Smooth muscle cell (in vitro differentiated cells): ENCODE results near the gene CLMN. TPM values are rescaled to one million over a fixed set of nuclear protein-coding genes. Genes with fewer than 3 reads are reported as not detected.
"Not testable (repeated sequence)": the region's sequence is repeated elsewhere in the genome, so short reads cannot be mapped to it uniquely, and the experiment has no call there.

Experiments used
- DNase-seq: peaks from one replicate; lab custom pipeline; 2025; ENCODE audit not compliant: unreplicated experiment; lab: John Stamatoyannopoulos, UW
- H2AFZ ChIP-seq: fragments of 200-600 bp; sonication (generic); 2 replicates; pipeline ENCODE4 v1.6.0; 2016; ENCODE audit warnings: antibody characterized with exemption, low read depth, mild to moderate bottlenecking
- H3F3A ChIP-seq: fragments of 200-600 bp; sonication (generic); 2 replicates; pipeline ENCODE4 v1.6.0; 2017; ENCODE audit warnings: antibody characterized with exemption, low read depth
- H3K27ac ChIP-seq: fragments of 200-600 bp; sonication (generic); 2 replicates; pipeline ENCODE4 v1.5.1; 2016; ENCODE audit warnings: low read depth, mild to moderate bottlenecking
- H3K27me3 ChIP-seq: fragments of 200-600 bp; sonication (generic); 2 replicates; pipeline ENCODE4 v1.6.1; 2016; ENCODE audit warnings: low read depth, mild to moderate bottlenecking
- H3K36me3 ChIP-seq: fragments of 200-600 bp; sonication (generic); 2 replicates; pipeline ENCODE4 v1.5.1; 2016; ENCODE audit warnings: low read depth
- H3K4me1 ChIP-seq: fragments of 200-600 bp; sonication (generic); 2 replicates; pipeline ENCODE4 v1.5.1; 2016; ENCODE audit warnings: low read depth
- H3K4me2 ChIP-seq: fragments of 200-600 bp; sonication (generic); 2 replicates; pipeline ENCODE4 v1.6.0; 2016; ENCODE audit warnings: mild to moderate bottlenecking
- H3K4me3 ChIP-seq: fragments of 200-600 bp; sonication (generic); 2 replicates; pipeline ENCODE4 v1.5.1; 2016; ENCODE audit warnings: mild to moderate bottlenecking
- H3K79me2 ChIP-seq: fragments of 200-600 bp; sonication (generic); 2 replicates; pipeline ENCODE4 v1.6.0; 2016; ENCODE audit warnings: low read depth, mild to moderate bottlenecking
- H3K9ac ChIP-seq: fragments of 200-600 bp; sonication (generic); 2 replicates; pipeline ENCODE4 v1.6.0; 2016; ENCODE audit warnings: low read depth
- H3K9me3 ChIP-seq: fragments of 200-600 bp; sonication (generic); replicated peaks from 2 replicates; pipeline ENCODE4 v1.5.1; 2016; ENCODE audit warnings: low read depth
- H4K20me1 ChIP-seq: fragments of 200-600 bp; sonication (generic); 2 replicates; pipeline ENCODE4 v1.6.0; 2016; ENCODE audit warnings: low read depth
- CTCF ChIP-seq: fragments of 200-600 bp; sonication (generic); IDR thresholded peaks from 2 replicates; pipeline ENCODE4 v1.5.1; 2017; ENCODE audit warnings: borderline replicate concordance, mild to moderate bottlenecking, antibody characterized with exemption; ENCODE audit not compliant: insufficient read depth, poor library complexity, severe bottlenecking
- WGBS: methylation state at CpG from one replicate; pipeline ENCODE4 v1.1.7; 2016; ENCODE audit warnings: low lambda C conversion rate; 5-methylcytosine and 5-hydroxymethylcytosine counted together
- polyA plus RNA-seq: library from polyadenylated mRNA; unstranded; fragments of >200 nt; fragmentation: Nextera tagmentation; extraction: Ambion mirVana; gene quantifications from 2 replicates; pipeline ENCODE4 v1.2.1, GENCODE V29; 2016
- total RNA-seq: library from RNA; depleted of rRNA; stranded (reverse); fragments of >200 nt; gene quantifications from 2 replicates; pipeline ENCODE4 v1.2.3, GENCODE V29; 2014

CLMN gene
- total and polyA plus RNA-seq, 2 experiments from 2014 or later = 1.3 to 3.5 TPM

- no peak overlapping the region for H3K9ac ChIP-seq
- no peaks in the 10 kb centered on the region for H4K20me1 ChIP-seq
- H3K27me3 ChIP-seq = peaks cover 7% of the 10 kb centered on the region
- no peak overlapping the region for H3K27ac ChIP-seq
- no peak overlapping the region for H3K4me3 ChIP-seq
- H2AFZ ChIP-seq = no peak overlapping the region
- no peak for TF ChIP-seq CTCF
- peaks cover 4% of the 10 kb centered on the region for H3F3A ChIP-seq
- WGBS = 95% methylated on average over 1 of the region's 1 CpG
- H3K36me3 ChIP-seq = no peaks in the 10 kb centered on the region
- H3K4me1 ChIP-seq = peaks cover 8% of the 10 kb centered on the region
- H3K4me2 ChIP-seq = no peak overlapping the region
- no peak for DNase-seq
- no peaks in the 10 kb centered on the region for H3K9me3 ChIP-seq
- no peaks in the 10 kb centered on the region for H3K79me2 ChIP-seq
Observed at GRCh38 chr14:95183082-95183481, 136.6 kb downstream of the CLMN start.

GRCh38 chr14:95182379-95182778, 137.3 kb downstream of the CLMN start:
- H3K4me3 ChIP-seq = no peak overlapping the region
- no peak overlapping the region for H2AFZ ChIP-seq
- H3K9ac ChIP-seq = no peak overlapping the region
- no peak for DNase-seq
- peaks cover 7% of the 10 kb centered on the region for H3K27me3 ChIP-seq
- no peaks in the 10 kb centered on the region for H3K36me3 ChIP-seq
- no peak for TF ChIP-seq CTCF
- H3K4me2 ChIP-seq = no peak overlapping the region
- no peaks in the 10 kb centered on the region for H4K20me1 ChIP-seq
- no peaks in the 10 kb centered on the region for H3K9me3 ChIP-seq
- H3K79me2 ChIP-seq = no peaks in the 10 kb centered on the region
- H3K27ac ChIP-seq = no peak overlapping the region
- H3F3A ChIP-seq = peaks cover 4% of the 10 kb centered on the region
- 74% methylated on average over 8 of the region's 8 CpGs for WGBS
- H3K4me1 ChIP-seq = peaks cover 8% of the 10 kb centered on the region

DNA sequence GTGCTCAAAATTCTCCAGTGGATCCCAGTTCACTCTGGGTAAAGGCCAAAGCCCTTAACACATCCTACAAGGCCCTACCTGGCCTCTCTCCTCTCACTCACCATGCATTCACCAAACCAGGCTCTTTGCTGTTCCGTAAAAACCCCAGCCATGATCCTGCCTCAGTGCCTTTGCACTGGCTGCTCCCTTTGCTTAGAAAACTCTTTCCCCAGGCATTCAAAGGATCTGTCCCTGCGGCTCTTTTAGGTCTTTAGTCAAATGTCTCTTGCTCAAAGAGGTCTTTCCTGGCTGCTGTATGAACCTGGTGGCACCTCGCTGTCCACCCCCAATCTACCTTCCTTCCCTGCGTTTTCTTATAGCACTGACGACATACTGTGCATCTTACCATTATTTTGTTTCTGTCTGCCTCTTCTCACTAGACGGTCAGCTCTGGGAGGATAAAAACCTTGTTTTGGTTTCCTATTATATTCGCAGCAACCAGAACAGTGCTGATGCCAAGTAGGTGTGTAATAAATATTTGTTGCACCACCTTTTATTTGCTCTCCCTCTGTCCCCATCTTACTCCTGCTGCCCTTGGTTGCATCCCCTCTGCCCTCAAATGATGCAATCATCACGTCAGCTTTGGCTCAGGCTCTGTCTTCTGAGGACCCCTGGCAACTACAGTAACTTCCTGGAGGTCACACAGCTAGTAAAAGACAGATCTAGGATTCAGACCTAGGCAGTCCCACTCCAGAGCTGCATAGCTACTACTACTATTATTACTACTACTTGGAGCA, 138.6 kb downstream of the CLMN start:
- H3K27me3 ChIP-seq = peaks cover 7% of the 10 kb centered on the region
- WGBS = 90% methylated on average over 8 of the region's 8 CpGs
- H3K79me2 ChIP-seq = no peaks in the 10 kb centered on the region
- peaks cover 4% of the 10 kb centered on the region for H3F3A ChIP-seq
- TF ChIP-seq CTCF = no peak
- H3K4me3 ChIP-seq = no peak overlapping the region
- H3K9me3 ChIP-seq = no peaks in the 10 kb centered on the region
- H2AFZ ChIP-seq = no peak overlapping the region
- H3K27ac ChIP-seq = no peak overlapping the region
- H3K9ac ChIP-seq = no peak overlapping the region
- H3K36me3 ChIP-seq = no peaks in the 10 kb centered on the region
- no peak overlapping the region for H3K4me2 ChIP-seq
- H4K20me1 ChIP-seq = no peaks in the 10 kb centered on the region
- H3K4me1 ChIP-seq = peaks cover 8% of the 10 kb centered on the region
- DNase-seq = no peak

DNA sequence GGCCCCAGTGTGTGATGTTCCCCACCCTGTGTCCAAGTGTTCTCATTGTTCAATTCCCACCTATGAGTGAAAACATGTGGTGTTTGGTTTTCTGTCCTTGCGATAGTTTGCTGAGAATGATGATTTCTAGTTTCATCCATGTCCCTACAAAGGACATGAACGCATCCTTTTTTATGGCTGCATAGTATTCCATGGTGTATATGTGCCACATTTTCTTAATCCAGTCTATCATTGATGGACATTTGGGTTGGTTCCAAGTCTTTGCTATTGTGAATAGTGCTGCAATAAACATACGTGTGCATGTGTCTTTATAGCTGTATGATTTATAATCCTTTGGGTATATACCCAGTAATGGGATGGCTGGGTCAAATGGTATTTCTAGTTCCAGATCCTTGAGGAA, 144.0 kb downstream of the CLMN start:
- not testable (repeated sequence) for H3K4me2 ChIP-seq, H3K36me3 ChIP-seq, H3K9ac ChIP-seq, H3K79me2 ChIP-seq, DNase-seq, H3K27ac ChIP-seq, H3F3A ChIP-seq, H3K27me3 ChIP-seq, H3K4me3 ChIP-seq, H3K9me3 ChIP-seq, H4K20me1 ChIP-seq, H2AFZ ChIP-seq, H3K4me1 ChIP-seq
- 98% methylated on average over 3 of the region's 3 CpGs for WGBS
